GM11168 (cell line): ENCODE results near the gene NAT9.

Experiments used
- in situ Hi-C: fragments of 300-500 bp; cut with MboI; formaldehyde crosslinking; loops from one replicate; pipeline ENCODE4 v1.12.0; 2022; ENCODE audit warnings: low sequenced_read_pairs; ENCODE audit not compliant: unreplicated experiment

The NAT9 gene

GRCh38 chr17:74736513-74737298, 39.4 kb downstream of the NAT9 start, which contains the start of gene RAB37:
Gene RAB37, plus strand, starts transcription at chr17:74737256. Its CDS starts 17 bp downstream, at chr17:74737273.
- in situ Hi-C loops, result loop anchor here (5.0 kb wide), 1 partner anchor 79 kb away; no protein-coding TSS in a partner anchor

GRCh38 chr17:74734256-74734655, 41.9 kb downstream of the NAT9 start:
- in situ Hi-C loops, result no loop called here

- in situ Hi-C loops, result no loop called here
These were observed 42.6 kb downstream of the NAT9 start for GRCh38 chr17:74733365-74734122.

GRCh38 chr17:74732042-74732867, 43.9 kb downstream of the NAT9 start:
- in situ Hi-C loops, result no loop called here

- in situ Hi-C loops, result no loop called here
These were observed 44.9 kb downstream of the NAT9 start for GRCh38 chr17:74731347-74731605.

- in situ Hi-C loops, result no loop called here
These were observed 45.4 kb downstream of the NAT9 start for GRCh38 chr17:74730491-74731346.

GRCh38 chr17:74729866-74730265, 46.3 kb downstream of the NAT9 start:
- in situ Hi-C loops, result no loop called here

GRCh38 chr17:74729368-74729767, 46.8 kb downstream of the NAT9 start:
- in situ Hi-C loops, result no loop called here

- in situ Hi-C loops, result no loop called here
These were observed 47.5 kb downstream of the NAT9 start for GRCh38 chr17:74728702-74729075.

- in situ Hi-C loops, result no loop called here
These were observed 48.0 kb downstream of the NAT9 start for GRCh38 chr17:74728033-74728701.

- in situ Hi-C loops, result no loop called here
These were observed 51.0 kb downstream of the NAT9 start for GRCh38 chr17:74725111-74725510.

- in situ Hi-C loops, result no loop called here
These were observed 52.3 kb downstream of the NAT9 start for GRCh38 chr17:74723891-74724290.

- in situ Hi-C loops, result no loop called here
These were observed 53.4 kb downstream of the NAT9 start for GRCh38 chr17:74722782-74723181.
